GM10266 (cell line): ENCODE data around the gene RNF34.
"Not testable (repeated sequence)": the region's sequence is repeated elsewhere in the genome, so short reads cannot be mapped to it uniquely, and the experiment has no call there.

ENCODE experiments used
- DNase-seq: peaks from one replicate; pipeline ENCODE4 v3.0.0; 2012; ENCODE audit errors: extremely low spot score
- TF ChIP-seq, protein P1 (sequence below): IDR thresholded peaks from 2 replicates; pipeline ENCODE4 v1.5.1; 2012; ENCODE audit warnings: mild to moderate bottlenecking, low read depth; ENCODE audit not compliant: control insufficient read depth, insufficient read depth; ENCODE audit errors: missing control alignments

Gene RNF34

DNA sequence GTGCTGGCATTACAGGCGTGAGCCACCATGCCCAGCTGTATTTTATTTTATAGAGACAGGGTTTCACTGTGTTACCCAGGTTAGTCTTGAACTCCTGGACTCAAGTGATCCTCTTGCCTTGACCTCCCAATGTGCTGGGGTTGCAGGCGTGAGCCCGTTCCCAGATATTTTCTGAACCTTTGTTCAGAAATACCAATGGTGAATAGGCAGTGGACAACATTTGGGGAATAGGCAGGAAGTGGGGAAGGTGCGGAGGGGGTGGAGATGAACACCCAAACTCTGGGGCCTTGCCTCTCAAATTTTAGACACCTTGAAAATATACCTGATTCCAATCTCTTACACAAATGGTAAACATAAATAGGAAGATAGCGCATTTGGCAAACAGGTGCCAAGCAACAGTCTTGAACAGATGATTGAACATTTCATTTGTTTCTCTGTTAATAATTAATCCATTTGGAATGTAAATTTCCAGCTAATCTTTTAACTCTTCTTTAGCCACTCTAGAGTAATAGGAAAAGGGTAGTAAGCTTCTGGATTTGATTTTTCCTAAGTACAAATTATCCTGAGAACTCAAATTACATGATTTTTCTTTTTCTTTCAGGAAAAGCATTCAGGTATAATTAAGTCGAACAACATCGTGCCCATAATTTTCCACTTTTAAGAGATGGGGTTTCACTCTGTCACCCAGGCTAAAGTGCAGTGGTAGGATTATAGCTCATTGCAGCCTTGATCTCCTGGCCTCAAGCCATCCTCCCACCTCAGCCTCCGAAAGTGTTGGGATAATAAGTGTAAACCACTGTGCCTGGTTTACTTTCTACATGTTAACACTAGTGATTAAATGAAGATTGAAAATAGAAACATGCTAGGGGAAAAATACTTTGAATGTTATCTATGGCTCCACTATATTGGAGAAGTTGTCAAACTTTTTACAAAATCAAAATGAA, 22.9 kb upstream of the RNF34 start:
- DNase-seq, result no peak
- TF ChIP-seq, protein P1, sequence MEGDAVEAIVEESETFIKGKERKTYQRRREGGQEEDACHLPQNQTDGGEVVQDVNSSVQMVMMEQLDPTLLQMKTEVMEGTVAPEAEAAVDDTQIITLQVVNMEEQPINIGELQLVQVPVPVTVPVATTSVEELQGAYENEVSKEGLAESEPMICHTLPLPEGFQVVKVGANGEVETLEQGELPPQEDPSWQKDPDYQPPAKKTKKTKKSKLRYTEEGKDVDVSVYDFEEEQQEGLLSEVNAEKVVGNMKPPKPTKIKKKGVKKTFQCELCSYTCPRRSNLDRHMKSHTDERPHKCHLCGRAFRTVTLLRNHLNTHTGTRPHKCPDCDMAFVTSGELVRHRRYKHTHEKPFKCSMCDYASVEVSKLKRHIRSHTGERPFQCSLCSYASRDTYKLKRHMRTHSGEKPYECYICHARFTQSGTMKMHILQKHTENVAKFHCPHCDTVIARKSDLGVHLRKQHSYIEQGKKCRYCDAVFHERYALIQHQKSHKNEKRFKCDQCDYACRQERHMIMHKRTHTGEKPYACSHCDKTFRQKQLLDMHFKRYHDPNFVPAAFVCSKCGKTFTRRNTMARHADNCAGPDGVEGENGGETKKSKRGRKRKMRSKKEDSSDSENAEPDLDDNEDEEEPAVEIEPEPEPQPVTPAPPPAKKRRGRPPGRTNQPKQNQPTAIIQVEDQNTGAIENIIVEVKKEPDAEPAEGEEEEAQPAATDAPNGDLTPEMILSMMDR, result no peak

DNA sequence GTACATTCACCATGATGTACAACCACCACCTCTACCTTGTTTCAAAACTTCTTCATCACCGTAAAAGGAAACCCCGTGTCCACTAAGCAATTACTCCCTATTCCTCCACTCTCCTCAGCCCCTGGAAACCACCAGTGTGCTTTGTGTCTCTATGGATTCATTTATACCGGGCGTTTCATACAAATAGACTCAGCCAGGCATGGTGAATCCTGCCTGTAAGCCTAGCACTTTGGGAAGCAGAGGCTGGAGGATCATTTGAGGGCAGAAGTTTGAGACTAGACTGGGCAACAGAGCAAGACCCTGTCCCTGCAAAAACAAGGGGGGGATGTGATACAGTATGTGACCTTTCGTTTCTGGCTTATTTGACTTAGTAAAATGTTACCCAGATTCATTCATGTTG, 21.2 kb upstream of the RNF34 start:
- no peak for DNase-seq
- TF ChIP-seq, protein P1, result no peak

DNA sequence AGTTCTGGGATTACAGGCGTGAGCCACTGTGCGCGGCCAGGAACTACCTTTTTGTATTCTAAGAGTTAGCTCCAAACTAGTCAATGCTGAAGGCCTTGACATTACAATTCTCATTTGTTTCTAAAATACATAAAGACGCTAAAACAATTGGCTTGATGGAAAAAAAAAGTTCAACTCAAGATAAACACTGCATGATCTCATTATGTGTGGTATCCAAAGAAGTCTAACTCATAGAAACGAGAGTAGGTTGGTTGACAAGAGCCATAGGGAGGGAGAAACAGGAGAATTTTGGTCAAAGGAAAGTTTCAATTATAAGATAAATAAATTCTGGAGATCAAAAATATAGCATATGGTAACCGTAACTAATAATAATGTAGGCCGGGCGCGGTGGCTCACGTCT, 20.0 kb upstream of the RNF34 start:
- no peak for DNase-seq
- TF ChIP-seq, protein P1, result no peak

DNA sequence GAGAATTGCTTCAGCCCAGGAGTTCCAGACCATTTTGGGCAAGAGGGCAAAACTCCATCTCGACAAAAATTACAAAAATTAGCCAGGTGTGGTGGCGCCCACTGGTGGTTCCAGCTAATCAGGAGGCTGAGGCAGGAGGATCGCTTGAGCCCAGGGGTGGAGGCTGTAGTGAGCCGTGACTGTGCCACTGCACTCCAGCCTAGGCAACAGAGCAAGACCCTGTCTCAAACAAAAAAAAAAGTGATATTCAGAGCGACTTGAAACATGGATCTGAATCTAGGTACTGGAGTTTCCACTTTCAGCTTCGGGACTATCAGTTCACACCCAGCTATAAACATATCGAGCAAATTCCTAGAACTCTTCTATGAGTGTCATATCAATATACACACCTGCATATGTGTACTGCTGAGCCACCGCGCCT, 16.3 kb upstream of the RNF34 start:
- TF ChIP-seq, protein P1, result no peak
- DNase-seq, result no peak

DNA sequence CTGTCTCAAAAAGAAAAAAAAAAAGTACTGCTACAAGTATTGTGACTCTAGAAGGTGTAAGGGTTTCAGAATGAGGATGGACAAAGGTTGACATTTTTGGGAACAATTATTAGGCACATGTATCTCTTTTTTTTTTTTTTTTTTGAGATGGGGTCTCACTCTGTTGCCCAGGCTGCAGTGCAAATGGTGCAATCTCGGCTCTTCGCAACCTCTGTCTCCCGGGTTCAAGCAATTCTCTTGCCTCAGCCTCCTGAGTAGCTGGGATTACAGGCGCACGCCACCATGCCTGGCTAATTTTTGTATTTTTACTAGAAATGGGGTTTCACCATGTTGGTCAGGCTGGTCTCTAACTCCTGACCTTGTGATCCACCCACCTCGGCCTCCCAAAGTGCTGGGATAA, 15.0 kb upstream of the RNF34 start:
- DNase-seq, result not testable (repeated sequence)

DNA sequence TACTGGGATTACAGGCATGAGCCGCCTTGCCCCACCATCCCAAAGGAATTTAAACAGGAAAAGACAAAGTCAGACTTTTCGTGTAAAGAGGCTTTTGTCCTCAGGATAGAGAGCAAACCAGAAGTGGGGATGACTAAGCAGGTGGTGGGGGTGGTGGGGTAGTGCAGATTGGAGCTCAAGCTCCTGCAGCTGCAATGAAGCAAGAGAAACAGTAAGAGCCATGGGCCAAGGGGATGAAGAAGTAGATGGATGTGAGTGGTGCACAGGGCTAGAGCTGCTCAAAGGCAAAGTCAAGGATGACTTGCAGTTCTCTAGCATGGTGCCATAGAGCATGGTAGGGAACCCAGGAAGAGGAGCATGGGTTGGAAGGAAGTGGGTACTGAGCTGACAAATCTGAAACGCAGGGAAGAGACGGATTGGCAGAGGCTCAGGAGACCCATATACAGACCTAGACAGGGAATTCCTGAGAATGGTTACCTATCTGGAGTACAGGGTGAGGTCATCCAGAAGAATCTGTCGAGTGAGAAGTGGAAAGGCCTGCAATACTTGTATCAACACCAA, 11.4 kb upstream of the RNF34 start:
- no peak for DNase-seq
- TF ChIP-seq, protein P1, result no peak

DNA sequence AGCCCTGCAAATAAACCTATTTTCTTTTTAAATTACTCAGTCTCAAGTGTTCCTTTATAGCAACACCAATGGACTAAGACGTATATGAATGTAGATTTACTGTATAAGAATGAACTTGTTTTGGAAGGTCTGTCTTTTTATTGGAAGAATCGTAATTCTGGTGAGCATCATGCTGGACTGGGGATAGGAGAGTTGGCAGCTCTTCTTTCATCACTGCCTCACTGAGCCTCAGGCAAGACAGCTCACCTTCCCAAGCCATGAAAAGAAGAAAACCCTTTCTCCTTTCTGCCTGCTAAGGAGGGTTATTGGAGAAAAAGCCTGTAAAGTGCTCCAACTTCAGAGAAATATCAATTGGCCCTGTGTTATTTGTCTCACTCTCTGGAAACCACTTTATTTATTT, 9.1 kb upstream of the RNF34 start:
- TF ChIP-seq, protein P1, result no peak
- DNase-seq, result no peak
